ENCODE measurements around the gene SLC39A11.

GRCh38 chr17:73017658-73018057 lies 74.8 kb downstream of the SLC39A11 start:
- no peak for TF ChIP-seq RAD21 (IDR thresholded peaks at IDR 0.05; ENCODE audit: low read depth)
- no peak for TF ChIP-seq NFIC (IDR thresholded peaks at IDR 0.05)
- no peak for TF ChIP-seq EP300 (IDR thresholded peaks at IDR 0.05; ENCODE audit: borderline replicate concordance)
- TF ChIP-seq EGR1 (IDR thresholded peaks at IDR 0.05), result no peak
- no peak for TF ChIP-seq REST (IDR thresholded peaks at IDR 0.05; ENCODE audit: low read depth)
- TF ChIP-seq CREB1 (IDR thresholded peaks at IDR 0.05; ENCODE audit: low read depth), result no peak
- TF ChIP-seq MAX (IDR thresholded peaks at IDR 0.05), result no peak
